NT2/D1 (cell line): ENCODE results near the gene SYNDIG1.

Source experiments
- DNase-seq: peaks from one replicate; pipeline ENCODE4 v3.0.0-alpha.2; 2011; ENCODE audit warnings: low read depth, low spot score
- H3K27me3 ChIP-seq: 2 replicates; pipeline ENCODE4 v1.6.0; 2011; ENCODE audit warnings: mild to moderate bottlenecking; ENCODE audit not compliant: insufficient read length, insufficient read depth
- H3K36me3 ChIP-seq: 2 replicates; pipeline ENCODE4 v1.6.1; 2011; ENCODE audit warnings: mild to moderate bottlenecking, low read length, mixed read lengths; ENCODE audit not compliant: insufficient read depth, insufficient read length
- H3K4me1 ChIP-seq: 2 replicates; pipeline ENCODE4 v1.5.1; 2011; ENCODE audit not compliant: insufficient read depth, insufficient read length
- H3K4me3 ChIP-seq: 2 replicates; pipeline ENCODE4 v1.5.1; 2011; ENCODE audit warnings: low read depth; ENCODE audit not compliant: insufficient read length
- H3K9ac ChIP-seq: 2 replicates; pipeline ENCODE4 v1.6.0; 2011; ENCODE audit warnings: low read depth; ENCODE audit not compliant: insufficient read length
- H3K9me3 ChIP-seq: 2 replicates; pipeline ENCODE4 v1.5.1; 2011; ENCODE audit warnings: mild to moderate bottlenecking, low read length; ENCODE audit not compliant: insufficient read depth
- SUZ12 ChIP-seq: IDR thresholded peaks from 2 replicates; pipeline ENCODE4 v1.6.1; 2011; ENCODE audit not compliant: insufficient read length, insufficient read depth; ENCODE audit errors: extremely low read depth
- YY1 ChIP-seq: IDR thresholded peaks from 2 replicates; pipeline ENCODE4 v1.6.1; 2011; ENCODE audit not compliant: insufficient read length, insufficient read depth
- ZNF274 ChIP-seq: IDR thresholded peaks from 2 replicates; pipeline ENCODE4 v1.6.1; 2011; ENCODE audit warnings: mild to moderate bottlenecking, low read depth, low read length

SYNDIG1 gene

DNA sequence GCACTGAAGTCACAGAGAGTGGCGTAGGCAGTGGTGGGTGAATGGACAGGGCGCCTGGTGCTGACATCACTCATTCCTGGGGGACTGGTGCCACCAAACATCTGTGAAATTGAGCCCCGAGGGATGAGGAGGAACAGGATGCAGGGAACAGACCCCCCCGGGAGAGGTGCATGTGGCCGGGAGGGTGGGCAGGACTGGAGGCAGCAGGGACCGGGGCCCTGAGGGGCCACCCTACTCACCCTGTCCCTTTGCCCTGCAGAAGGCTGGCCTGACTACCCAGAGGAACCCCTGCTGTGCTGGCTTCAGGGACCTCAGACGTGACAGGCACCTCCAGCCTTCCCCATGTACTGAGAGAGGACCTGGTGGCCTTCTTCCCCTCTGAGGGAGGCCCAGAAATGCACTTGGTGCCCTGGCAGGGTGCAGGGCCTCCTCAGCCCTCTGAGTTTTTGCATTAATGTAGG lies 25.1 kb downstream of the SYNDIG1 start:
- Histone ChIP-seq H3K9ac (no peak overlapping the region), H3K4me3 (no peak overlapping the region), H3K4me1 (peaks cover 18% of the 10 kb centered on the region), H3K36me3 (peaks cover 4% of the 10 kb centered on the region), H3K27me3 (no peaks in the 10 kb centered on the region), H3K9me3 (no peaks in the 10 kb centered on the region)
- DNase-seq: no peak
- TF ChIP-seq ZNF274 (no peak), YY1 (no peak), SUZ12 (no peak)

DNA sequence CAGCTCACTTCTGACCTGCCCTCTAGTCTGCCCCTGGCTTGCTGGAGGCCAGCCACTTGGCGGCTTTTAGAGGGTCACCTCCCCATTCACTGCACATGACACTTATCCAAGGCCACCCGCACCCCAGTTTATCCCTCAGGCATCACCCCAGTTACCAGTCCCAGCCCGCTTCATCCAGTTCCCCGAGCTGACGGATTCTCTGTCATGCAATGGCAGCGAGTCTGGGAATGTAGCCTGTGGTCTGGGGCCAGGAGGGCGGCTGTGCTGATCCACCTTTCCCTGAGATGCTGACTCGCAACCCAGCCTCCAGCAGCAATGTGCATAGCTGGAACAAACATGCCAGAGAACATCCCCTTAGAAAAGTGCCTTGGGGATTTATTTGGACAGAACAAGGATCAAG lies 25.8 kb downstream of the SYNDIG1 start:
- H3K36me3 ChIP-seq: no peaks in the 10 kb centered on the region
- peaks cover 18% of the 10 kb centered on the region for H3K4me1 ChIP-seq
- H3K9me3 ChIP-seq: no peaks in the 10 kb centered on the region
- H3K4me3 ChIP-seq: no peak overlapping the region
- no peak for TF ChIP-seq YY1
- no peak for TF ChIP-seq ZNF274
- TF ChIP-seq SUZ12: no peak
- no peak overlapping the region for H3K9ac ChIP-seq
- H3K27me3 ChIP-seq: no peaks in the 10 kb centered on the region
- DNase-seq: no peak

DNA sequence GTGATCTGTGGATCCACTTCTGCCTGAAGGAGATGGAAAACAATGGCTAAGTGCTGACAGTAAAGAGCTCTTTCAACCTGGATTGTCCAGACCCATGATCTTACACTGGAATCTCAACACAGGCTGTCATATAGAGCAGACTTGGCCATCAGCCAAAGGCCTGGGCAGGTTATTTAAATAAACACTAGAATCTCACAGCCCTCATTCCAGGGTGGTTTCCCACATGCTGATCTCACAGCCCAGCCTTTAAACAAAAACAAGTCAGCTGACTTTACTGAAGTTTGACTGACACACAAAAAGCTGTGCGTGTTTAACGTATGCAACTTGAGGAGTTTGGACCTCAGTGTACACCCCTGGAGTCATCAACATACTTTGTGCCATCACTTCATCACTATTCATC lies 28.4 kb downstream of the SYNDIG1 start:
- DNase-seq: no peak
- H3K4me3 ChIP-seq: no peak overlapping the region
- peaks cover 7% of the 10 kb centered on the region for H3K4me1 ChIP-seq
- no peaks in the 10 kb centered on the region for H3K27me3 ChIP-seq
- H3K36me3 ChIP-seq: no peaks in the 10 kb centered on the region
- no peaks in the 10 kb centered on the region for H3K9me3 ChIP-seq
- H3K9ac ChIP-seq: no peak overlapping the region
- TF ChIP-seq YY1: no peak
- no peak for TF ChIP-seq ZNF274
- no peak for TF ChIP-seq SUZ12

DNA sequence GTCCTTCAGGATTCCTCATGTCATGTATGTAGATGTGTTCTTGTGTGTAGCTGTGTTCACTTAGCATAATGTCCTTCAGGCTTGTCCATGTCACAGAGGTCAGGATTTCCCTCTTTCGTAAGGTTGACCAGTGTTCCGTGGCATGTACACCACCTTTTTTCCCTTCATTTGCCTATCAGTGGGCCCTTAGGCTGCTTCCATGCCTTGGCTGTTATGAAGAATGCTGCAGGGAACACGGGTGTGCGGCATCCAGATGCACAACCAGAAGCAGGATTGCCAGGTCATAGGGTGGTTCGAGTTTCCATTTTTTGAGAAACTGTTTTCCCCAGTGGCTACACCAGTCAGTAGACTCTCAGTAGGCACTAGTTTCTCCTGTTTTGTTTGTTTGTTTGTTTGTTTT lies 29.2 kb downstream of the SYNDIG1 start:
- Histone ChIP-seq H3K4me3 (no peak overlapping the region), H3K9ac (no peak overlapping the region), H3K4me1 (peaks cover 7% of the 10 kb centered on the region), H3K36me3 (no peaks in the 10 kb centered on the region), H3K27me3 (no peaks in the 10 kb centered on the region), H3K9me3 (no peaks in the 10 kb centered on the region)
- DNase-seq: no peak
- no peak for TF ChIP-seq SUZ12
- TF ChIP-seq YY1: no peak
- TF ChIP-seq ZNF274: no peak

DNA sequence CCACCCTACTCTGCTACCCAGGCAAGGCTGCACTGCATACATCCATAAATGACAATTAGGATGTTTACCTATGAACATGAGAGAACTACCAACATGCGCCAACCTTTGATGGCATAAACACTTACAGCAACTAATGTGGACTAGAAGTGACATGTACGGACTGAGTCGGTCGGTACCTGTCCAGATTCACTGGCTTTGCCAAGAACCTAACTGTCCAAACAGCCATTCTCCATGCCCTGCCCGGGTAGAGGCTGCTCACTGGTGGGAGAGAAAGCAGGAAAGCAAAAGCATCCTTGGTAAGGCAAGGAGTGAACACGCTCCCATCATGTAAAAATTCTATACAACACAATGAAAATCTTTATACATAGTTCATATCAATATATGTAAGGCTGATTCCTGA lies 30.0 kb downstream of the SYNDIG1 start:
- no peak for DNase-seq
- Histone ChIP-seq H3K4me3 (no peak overlapping the region), H3K9ac (no peak overlapping the region), H3K36me3 (no peaks in the 10 kb centered on the region), H3K4me1 (peaks cover 3% of the 10 kb centered on the region), H3K27me3 (no peaks in the 10 kb centered on the region), H3K9me3 (no peaks in the 10 kb centered on the region)
- TF ChIP-seq SUZ12 (no peak), YY1 (no peak), ZNF274 (no peak)

DNA sequence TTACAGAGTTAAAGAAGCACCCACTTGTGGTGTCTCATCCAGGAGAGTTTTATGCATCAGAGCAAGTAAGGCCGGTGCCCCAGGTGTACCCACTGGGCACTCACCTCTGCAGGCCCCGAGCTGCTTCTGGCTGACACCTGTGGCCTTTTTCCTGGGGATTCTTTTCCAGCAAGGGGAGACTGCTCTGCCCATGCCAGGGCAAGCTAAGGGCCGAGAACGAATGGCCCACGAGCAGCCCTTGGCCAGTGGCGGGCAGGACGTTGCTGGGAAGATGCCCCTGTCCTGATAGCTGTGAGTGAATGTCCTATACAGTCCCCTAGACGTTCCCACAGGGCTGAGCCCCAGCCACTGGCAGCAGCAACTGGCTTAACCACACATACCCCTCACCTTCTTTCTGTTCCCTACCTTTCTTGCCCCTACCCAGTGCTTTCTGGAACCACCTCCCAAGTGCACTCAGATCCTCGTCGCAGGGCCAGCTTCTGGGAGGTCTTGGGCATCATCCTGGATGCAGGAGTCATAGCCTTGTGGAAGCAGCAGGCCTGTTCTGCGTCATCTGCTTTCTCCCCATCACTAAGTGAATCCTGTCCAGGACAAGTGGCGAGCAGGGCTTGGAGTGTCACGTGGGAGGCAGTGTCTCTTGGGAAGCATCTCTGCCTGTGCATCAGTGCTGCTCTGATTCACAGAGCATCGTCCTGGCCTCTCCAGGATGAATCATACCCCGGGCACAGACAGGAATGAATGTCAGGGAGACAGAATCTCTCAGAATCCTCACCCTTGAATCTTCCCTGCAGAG lies 32.5 kb downstream of the SYNDIG1 start:
- no peak overlapping the region for H3K9ac ChIP-seq

DNA sequence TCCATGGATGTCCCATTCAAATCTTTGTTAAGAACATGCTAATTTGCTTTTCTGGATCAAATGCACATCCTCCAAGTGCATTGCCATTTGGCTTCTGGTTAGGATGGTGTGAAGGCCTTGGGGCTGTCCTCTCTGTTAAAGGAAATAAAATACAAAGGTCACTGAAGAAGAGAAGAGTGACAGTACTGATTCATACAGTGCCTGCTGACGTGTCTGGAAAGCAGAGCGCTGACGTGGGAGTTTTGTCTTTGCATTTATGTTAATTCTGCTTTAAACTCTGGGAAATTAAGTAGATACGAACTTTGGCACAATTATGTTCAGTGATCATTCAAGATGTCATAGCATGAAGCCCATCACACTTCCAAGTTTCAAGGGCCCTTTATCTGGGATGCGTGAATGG lies 33.2 kb downstream of the SYNDIG1 start:
- Histone ChIP-seq H3K27me3 (no peaks in the 10 kb centered on the region), H3K9ac (no peak overlapping the region), H3K4me3 (no peak overlapping the region), H3K36me3 (peaks cover 5% of the 10 kb centered on the region), H3K4me1 (no peaks in the 10 kb centered on the region), H3K9me3 (no peaks in the 10 kb centered on the region)
- DNase-seq: no peak
- TF ChIP-seq SUZ12 (no peak), YY1 (no peak), ZNF274 (no peak)

More for the DNA sequence above, 32.5 kb downstream of the SYNDIG1 start:
- Histone ChIP-seq H3K4me3 (no peak overlapping the region), H3K27me3 (no peaks in the 10 kb centered on the region), H3K9me3 (no peaks in the 10 kb centered on the region), H3K4me1 (no peaks in the 10 kb centered on the region), H3K36me3 (no peaks in the 10 kb centered on the region)
- no peak for DNase-seq
- TF ChIP-seq YY1 (no peak), ZNF274 (no peak), SUZ12 (no peak)
